ENCODE results near the gene CEP350. TPM values are rescaled to one million over a fixed set of nuclear protein-coding genes. Genes with fewer than 3 reads are reported as not detected.

Gene CEP350
- total RNA-seq, 1 donor: 57.9 TPM

GRCh38 chr1:179923029-179923428 lies 31.6 kb upstream of the CEP350 start:
- TF ChIP-seq, protein P1, sequence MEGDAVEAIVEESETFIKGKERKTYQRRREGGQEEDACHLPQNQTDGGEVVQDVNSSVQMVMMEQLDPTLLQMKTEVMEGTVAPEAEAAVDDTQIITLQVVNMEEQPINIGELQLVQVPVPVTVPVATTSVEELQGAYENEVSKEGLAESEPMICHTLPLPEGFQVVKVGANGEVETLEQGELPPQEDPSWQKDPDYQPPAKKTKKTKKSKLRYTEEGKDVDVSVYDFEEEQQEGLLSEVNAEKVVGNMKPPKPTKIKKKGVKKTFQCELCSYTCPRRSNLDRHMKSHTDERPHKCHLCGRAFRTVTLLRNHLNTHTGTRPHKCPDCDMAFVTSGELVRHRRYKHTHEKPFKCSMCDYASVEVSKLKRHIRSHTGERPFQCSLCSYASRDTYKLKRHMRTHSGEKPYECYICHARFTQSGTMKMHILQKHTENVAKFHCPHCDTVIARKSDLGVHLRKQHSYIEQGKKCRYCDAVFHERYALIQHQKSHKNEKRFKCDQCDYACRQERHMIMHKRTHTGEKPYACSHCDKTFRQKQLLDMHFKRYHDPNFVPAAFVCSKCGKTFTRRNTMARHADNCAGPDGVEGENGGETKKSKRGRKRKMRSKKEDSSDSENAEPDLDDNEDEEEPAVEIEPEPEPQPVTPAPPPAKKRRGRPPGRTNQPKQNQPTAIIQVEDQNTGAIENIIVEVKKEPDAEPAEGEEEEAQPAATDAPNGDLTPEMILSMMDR (IDR thresholded peaks at IDR 0.05; ENCODE audit: insufficient read depth, low read length): no peak
- H3K4me3 ChIP-seq (ENCODE audit: low read depth, low read length): no peak overlapping the region
- no peak for DNase-seq (ENCODE audit: low read depth)

DNA sequence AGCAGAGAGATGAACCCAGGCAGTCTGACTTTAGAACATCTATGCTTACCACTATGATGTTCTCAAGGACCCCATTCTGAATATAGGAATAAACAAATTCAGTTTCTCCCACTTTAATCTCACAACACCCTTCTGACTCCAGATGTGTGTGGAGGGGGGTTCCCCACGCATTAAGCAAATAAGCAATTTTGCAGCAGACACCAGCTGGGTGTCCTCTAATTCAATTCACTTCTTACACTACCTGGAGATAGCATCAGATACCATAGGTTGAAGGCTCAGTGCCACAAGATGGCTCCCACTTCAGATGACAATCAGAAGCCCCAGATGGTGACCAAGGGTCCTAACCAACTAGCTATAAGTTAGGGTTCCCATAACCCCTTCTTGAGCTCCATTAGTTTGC lies 30.3 kb upstream of the CEP350 start:
- DNase-seq (ENCODE audit: low read depth): no peak
- TF ChIP-seq, protein P1 (IDR thresholded peaks at IDR 0.05; ENCODE audit: insufficient read depth, low read length): no peak
- no peak overlapping the region for H3K4me3 ChIP-seq (ENCODE audit: low read depth, low read length)

DNA sequence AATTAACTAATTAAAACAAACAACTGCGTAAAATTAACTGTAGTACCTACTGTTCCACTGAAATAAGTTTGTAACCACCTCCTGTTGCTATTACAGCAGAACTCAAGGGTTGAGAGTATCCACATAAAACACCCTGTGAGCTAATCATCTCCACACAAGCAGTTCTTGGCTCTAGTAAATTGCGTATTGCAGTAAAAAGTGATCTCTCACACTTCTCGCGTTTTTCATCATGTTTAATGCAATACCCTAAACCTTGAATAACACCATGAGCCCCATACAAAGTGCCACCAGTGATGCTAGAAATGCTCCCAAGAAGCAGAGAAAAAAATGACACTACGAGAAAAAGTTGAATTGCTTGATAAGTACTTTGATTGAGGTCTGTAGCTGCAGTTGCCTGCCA lies 29.3 kb upstream of the CEP350 start:
- DNase-seq (ENCODE audit: low read depth): no peak
- TF ChIP-seq, protein P1 (IDR thresholded peaks at IDR 0.05; ENCODE audit: insufficient read depth, low read length): no peak
- H3K4me3 ChIP-seq (ENCODE audit: low read depth, low read length): no peak overlapping the region

DNA sequence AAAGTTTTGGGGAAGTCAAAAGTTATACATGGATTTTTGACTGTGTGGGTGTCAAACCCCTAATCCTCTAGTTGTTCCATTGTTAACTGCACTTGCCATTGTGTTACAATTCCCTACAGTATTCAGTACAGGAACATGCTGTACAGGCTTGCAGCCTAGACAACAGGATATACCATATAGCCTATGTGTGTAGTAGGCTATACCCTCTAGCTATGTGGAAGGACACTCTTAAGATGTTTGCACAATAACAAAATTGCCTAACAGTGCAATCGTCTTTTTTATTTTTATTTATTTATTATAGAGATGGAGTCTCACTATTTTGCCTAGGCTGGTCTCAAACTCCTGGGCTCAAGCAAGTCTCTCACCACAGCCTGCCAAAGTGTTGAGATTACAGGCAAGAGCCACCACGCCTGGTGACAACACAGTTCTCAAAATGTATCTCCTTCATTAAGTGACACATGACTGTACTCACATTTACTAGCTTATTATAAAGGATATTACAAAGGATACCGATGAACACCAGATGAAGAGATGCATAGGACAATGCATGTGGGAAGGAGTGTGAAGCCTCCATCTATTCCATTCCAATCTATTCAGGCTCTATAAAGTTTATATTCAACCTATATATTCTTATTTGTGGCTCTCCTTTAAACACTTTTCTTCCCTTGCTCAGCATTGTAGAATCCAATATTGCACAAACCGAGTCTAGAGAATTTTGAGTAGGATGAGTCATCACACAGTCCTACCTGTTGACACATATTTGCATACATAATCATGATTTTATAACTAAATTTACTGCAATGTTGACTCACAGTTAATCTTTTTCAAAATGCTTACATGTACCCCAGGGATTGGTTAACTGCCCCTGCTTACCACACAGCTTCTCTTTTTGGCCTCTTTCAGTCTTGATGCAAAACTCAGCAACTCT lies 28.4 kb upstream of the CEP350 start:
- peak; percentile 84 for DNase-seq (ENCODE audit: low read depth)
- TF ChIP-seq, protein P1 (IDR thresholded peaks at IDR 0.05; ENCODE audit: insufficient read depth, low read length): no peak
- no peak overlapping the region for H3K4me3 ChIP-seq (ENCODE audit: low read depth, low read length)

DNA sequence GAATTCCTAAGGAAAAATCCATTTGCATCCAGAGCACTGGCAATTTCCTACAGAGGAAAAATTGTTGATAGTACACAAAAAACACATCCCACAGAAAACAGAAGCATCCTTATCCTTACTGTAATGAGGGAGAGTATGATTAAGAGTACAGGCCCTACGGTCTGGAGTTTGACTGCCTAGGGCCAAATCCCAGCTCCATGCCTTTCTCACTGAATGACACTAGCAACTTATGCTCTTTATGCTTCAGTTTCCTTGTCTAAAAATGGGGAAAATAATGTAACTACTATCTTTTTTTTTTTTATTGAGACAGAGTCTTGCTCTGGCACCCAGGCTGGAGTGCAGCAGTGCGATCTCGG lies 27.8 kb upstream of the CEP350 start:
- no peak overlapping the region for H3K4me3 ChIP-seq (ENCODE audit: low read depth, low read length)
- TF ChIP-seq, protein P1 (IDR thresholded peaks at IDR 0.05; ENCODE audit: insufficient read depth, low read length): no peak
- DNase-seq (ENCODE audit: low read depth): no peak

- H3K4me3 ChIP-seq (ENCODE audit: low read depth, low read length): no peak overlapping the region
- DNase-seq (ENCODE audit: low read depth): peak; percentile 76
- TF ChIP-seq, protein P1 (IDR thresholded peaks at IDR 0.05; ENCODE audit: insufficient read depth, low read length): no peak
Observed at GRCh38 chr1:179929955-179930798, 24.4 kb upstream of the CEP350 start.

Data from fibroblast of the aortic adventitia (primary cell).